OCI-LY1 (cell line): ENCODE measurements around the gene FAM83E.

Source experiments
- H2AFZ ChIP-seq: fragments of 200-600 bp; sonication (generic), shearing (Covaris generic); 2 replicates; pipeline ENCODE4 v1.6.0; 2014; ENCODE audit warnings: antibody characterized with exemption, mild to moderate bottlenecking, low read length
- H3F3A ChIP-seq: fragments of 200-600 bp; sonication (generic), shearing (Covaris generic); 2 replicates; pipeline ENCODE4 v1.6.0; 2014; ENCODE audit warnings: mild to moderate bottlenecking, antibody characterized with exemption, low read length, moderate library complexity; ENCODE audit not compliant: insufficient read depth
- H3K27ac ChIP-seq: fragments of 200-600 bp; sonication (generic); 2 replicates; pipeline ENCODE4 v1.5.1; 2014; ENCODE audit warnings: low read length, mixed run types, mild to moderate bottlenecking, low read depth; ENCODE audit not compliant: poor library complexity, severe bottlenecking
- H3K27me3 ChIP-seq: fragments of 200-600 bp; sonication (generic); 2 replicates; pipeline ENCODE4 v1.6.0; 2014; ENCODE audit warnings: antibody characterized with exemption, mild to moderate bottlenecking, low read length, moderate library complexity; ENCODE audit not compliant: insufficient read depth
- H3K36me3 ChIP-seq: fragments of 200-600 bp; sonication (generic); 2 replicates; pipeline ENCODE4 v1.6.1; 2014; ENCODE audit warnings: mild to moderate bottlenecking, antibody characterized with exemption, low read length, moderate library complexity, mixed read lengths; ENCODE audit not compliant: insufficient read depth
- H3K4me1 ChIP-seq: fragments of 200-600 bp; sonication (generic); 2 replicates; pipeline ENCODE4 v1.5.1; 2014; ENCODE audit warnings: mild to moderate bottlenecking, low read length, moderate library complexity; ENCODE audit not compliant: insufficient read depth, severe bottlenecking
- H3K4me2 ChIP-seq: fragments of 200-600 bp; sonication (generic), shearing (Covaris generic); 2 replicates; pipeline ENCODE4 v1.6.1; 2014; ENCODE audit warnings: low read length
- H3K4me3 ChIP-seq: fragments of 200-600 bp; sonication (generic); 2 replicates; pipeline ENCODE4 v1.5.1; 2014; ENCODE audit warnings: low read length, low read depth, mild to moderate bottlenecking, mixed read lengths; ENCODE audit not compliant: poor library complexity, severe bottlenecking
- H3K79me2 ChIP-seq: fragments of 200-600 bp; shearing (Covaris generic); 2 replicates; pipeline ENCODE4 v1.6.1; 2016; ENCODE audit warnings: mixed run types, low read length, mixed read lengths; ENCODE audit not compliant: insufficient read depth
- H3K9ac ChIP-seq: fragments of 200-600 bp; sonication (generic), shearing (Covaris generic); 2 replicates; pipeline ENCODE4 v1.6.1; 2014; ENCODE audit warnings: mild to moderate bottlenecking, low read length, mixed read lengths
- H3K9me2 ChIP-seq: fragments of 200-600 bp; sonication (generic), shearing (Covaris generic); 2 replicates; pipeline ENCODE4 v1.6.1; 2014; ENCODE audit warnings: low read depth, mild to moderate bottlenecking, low read length, mixed read lengths
- H3K9me3 ChIP-seq: fragments of 200-600 bp; shearing (Covaris generic); 2 replicates; pipeline ENCODE4 v1.6.1; 2014; ENCODE audit warnings: low read length, mixed read lengths
- H4K20me1 ChIP-seq: fragments of 200-600 bp; sonication (generic), shearing (Covaris generic); 2 replicates; pipeline ENCODE4 v1.6.0; 2016; ENCODE audit warnings: mild to moderate bottlenecking, low read length; ENCODE audit not compliant: insufficient read depth
- EZH2 ChIP-seq: fragments of 200-600 bp; sonication (generic), shearing (Covaris generic); IDR thresholded peaks from 2 replicates; pipeline ENCODE4 v1.8.0; 2017; ENCODE audit warnings: borderline replicate concordance, mixed run types, mild to moderate bottlenecking, antibody characterized with exemption, low read length, moderate library complexity, mixed read lengths
- TF ChIP-seq, protein P1 (sequence below): fragments of 200-600 bp; sonication (generic), shearing (Covaris generic); IDR thresholded peaks from 2 replicates; pipeline ENCODE4 v1.5.1; 2017; ENCODE audit warnings: mild to moderate bottlenecking, antibody characterized with exemption, low read length, moderate library complexity, mixed read lengths

FAM83E gene

DNA sequence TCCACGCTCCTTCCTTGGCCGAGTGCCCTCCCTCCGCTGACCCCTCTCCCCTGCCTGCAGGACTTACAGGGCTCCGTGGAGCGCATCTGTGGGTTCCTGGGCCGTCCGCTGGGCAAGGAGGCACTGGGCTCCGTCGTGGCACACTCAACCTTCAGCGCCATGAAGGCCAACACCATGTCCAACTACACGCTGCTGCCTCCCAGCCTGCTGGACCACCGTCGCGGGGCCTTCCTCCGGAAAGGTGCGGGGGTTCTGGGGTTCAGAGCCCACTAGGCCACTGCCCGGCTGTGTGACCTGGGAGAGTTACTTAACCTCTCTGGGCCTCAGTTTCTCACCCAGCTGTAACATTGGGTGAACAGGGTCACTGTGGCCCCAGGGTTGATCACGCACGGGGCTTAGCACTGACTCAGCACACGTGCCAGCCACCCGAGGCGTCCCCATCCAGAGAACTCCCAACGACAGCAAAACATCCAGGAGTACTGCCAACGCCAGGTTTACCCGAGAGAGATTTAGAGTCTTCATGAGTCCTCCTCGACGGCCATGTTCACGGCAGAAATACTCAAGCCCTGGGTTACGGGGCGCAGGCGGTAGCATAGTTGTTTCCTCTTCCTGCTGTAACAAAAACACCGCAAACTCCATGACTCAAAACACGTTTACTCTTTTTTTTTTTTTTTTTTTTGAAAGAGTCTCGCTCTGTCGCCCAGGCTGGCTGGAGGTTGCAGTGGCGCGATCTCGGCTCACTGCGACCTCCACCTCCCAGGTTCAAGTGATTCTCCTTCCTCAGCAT, 18.0 kb downstream of the FAM83E start:
- peaks cover 9% of the 10 kb centered on the region for H3K4me1 ChIP-seq
- no peaks in the 10 kb centered on the region for H3K9me2 ChIP-seq
- H3K9ac ChIP-seq = no peak overlapping the region; the same call in 1 of the 2 replicates
- H2AFZ ChIP-seq = no peak overlapping the region
- no peaks in the 10 kb centered on the region; the same call in 1 of the 2 replicates for H3K36me3 ChIP-seq
- no peak overlapping the region for H3K27ac ChIP-seq
- peak overlapping the region; percentile 30 for H3K4me3 ChIP-seq
- no peaks in the 10 kb centered on the region for H3K9me3 ChIP-seq
- H4K20me1 ChIP-seq = no peaks in the 10 kb centered on the region
- H3K27me3 ChIP-seq = peaks cover 4% of the 10 kb centered on the region; the same call in 1 of the 2 replicates
- H3K79me2 ChIP-seq = no peaks in the 10 kb centered on the region
- peak overlapping the region; percentile 14; the same call in 1 of the 2 replicates for H3K4me2 ChIP-seq
- no peak for TF ChIP-seq EZH2
- TF ChIP-seq, protein P1, sequence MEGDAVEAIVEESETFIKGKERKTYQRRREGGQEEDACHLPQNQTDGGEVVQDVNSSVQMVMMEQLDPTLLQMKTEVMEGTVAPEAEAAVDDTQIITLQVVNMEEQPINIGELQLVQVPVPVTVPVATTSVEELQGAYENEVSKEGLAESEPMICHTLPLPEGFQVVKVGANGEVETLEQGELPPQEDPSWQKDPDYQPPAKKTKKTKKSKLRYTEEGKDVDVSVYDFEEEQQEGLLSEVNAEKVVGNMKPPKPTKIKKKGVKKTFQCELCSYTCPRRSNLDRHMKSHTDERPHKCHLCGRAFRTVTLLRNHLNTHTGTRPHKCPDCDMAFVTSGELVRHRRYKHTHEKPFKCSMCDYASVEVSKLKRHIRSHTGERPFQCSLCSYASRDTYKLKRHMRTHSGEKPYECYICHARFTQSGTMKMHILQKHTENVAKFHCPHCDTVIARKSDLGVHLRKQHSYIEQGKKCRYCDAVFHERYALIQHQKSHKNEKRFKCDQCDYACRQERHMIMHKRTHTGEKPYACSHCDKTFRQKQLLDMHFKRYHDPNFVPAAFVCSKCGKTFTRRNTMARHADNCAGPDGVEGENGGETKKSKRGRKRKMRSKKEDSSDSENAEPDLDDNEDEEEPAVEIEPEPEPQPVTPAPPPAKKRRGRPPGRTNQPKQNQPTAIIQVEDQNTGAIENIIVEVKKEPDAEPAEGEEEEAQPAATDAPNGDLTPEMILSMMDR = no peak
- no peaks in the 10 kb centered on the region for H3F3A ChIP-seq

DNA sequence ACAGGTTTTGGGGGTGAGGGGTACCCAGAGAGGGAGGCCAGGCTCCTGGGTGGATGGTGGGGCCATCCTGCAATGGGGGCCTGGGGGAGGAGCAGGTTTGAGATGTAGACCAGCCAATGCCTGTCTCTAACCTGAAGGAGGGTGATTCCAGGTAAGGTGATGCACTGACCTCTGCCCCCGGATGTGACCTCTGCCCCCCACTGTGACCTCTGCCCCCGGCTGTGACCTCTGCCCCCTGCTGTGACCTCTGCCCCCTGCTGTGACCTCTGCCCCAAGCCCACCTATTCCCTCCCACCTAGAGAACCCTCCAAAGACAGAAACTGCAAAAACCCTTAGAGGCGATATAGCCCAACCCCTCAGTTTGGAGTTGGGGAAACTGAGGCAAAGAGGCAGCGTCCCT, 18.6 kb downstream of the FAM83E start:
- Histone ChIP-seq H3K4me1 (peaks cover 9% of the 10 kb centered on the region), H3K36me3 (no peaks in the 10 kb centered on the region; the same call in 1 of the 2 replicates), H3F3A (no peaks in the 10 kb centered on the region), H3K79me2 (no peaks in the 10 kb centered on the region), H4K20me1 (no peaks in the 10 kb centered on the region), H2AFZ (no peak overlapping the region), H3K4me2 (peak overlapping the region; percentile 14; the same call in 1 of the 2 replicates), H3K9me2 (no peaks in the 10 kb centered on the region), H3K27ac (no peak overlapping the region), H3K9ac (no peak overlapping the region), H3K27me3 (peaks cover 4% of the 10 kb centered on the region; the same call in 1 of the 2 replicates), H3K4me3 (no peak overlapping the region), H3K9me3 (no peaks in the 10 kb centered on the region)
- TF ChIP-seq EZH2 = no peak
- TF ChIP-seq, protein P1 = no peak

DNA sequence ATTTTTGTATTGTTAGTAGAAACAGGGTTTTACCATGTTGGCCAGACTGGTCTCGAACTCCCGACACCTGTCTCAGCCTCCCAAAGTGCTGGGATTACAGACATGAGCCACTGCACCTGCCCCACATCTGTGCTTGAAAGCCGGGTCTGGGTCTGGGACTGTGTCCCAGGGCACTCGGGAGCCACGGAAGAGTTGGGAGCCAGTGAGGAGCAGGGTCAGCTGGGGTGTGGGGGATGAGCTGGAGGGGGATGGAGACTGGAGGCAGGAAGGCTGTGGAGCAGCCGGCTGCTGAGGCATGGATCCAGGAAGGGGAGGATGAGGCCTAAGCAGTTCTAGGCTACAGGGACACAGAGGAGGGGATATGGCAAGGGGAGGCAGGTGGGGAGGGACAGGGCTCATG, 19.0 kb downstream of the FAM83E start:
- Histone ChIP-seq H3F3A (no peaks in the 10 kb centered on the region), H3K4me3 (no peak overlapping the region), H3K4me1 (peaks cover 9% of the 10 kb centered on the region), H3K9me3 (no peaks in the 10 kb centered on the region), H3K36me3 (no peaks in the 10 kb centered on the region; the same call in 1 of the 2 replicates), H2AFZ (no peak overlapping the region), H3K27me3 (peaks cover 4% of the 10 kb centered on the region; the same call in 1 of the 2 replicates), H3K9me2 (no peaks in the 10 kb centered on the region), H3K79me2 (no peaks in the 10 kb centered on the region), H3K27ac (no peak overlapping the region), H4K20me1 (no peaks in the 10 kb centered on the region), H3K9ac (no peak overlapping the region), H3K4me2 (no peak overlapping the region)
- TF ChIP-seq, protein P1 = no peak
- TF ChIP-seq EZH2 = no peak
